HG03060 (cell line): ENCODE measurements around the gene FERMT1.
A peak's percentile ranks its signal among the peaks of the same experiment; 100 is the strongest.

ENCODE experiments used
- ATAC-seq: cut with Tn5 transposase; IDR thresholded peaks from one replicate; pipeline ENCODE4 v1.9.1; 2021; ENCODE audit warnings: low read depth, moderate number of reproducible peaks; ENCODE audit not compliant: unreplicated experiment

The FERMT1 gene, protein sequence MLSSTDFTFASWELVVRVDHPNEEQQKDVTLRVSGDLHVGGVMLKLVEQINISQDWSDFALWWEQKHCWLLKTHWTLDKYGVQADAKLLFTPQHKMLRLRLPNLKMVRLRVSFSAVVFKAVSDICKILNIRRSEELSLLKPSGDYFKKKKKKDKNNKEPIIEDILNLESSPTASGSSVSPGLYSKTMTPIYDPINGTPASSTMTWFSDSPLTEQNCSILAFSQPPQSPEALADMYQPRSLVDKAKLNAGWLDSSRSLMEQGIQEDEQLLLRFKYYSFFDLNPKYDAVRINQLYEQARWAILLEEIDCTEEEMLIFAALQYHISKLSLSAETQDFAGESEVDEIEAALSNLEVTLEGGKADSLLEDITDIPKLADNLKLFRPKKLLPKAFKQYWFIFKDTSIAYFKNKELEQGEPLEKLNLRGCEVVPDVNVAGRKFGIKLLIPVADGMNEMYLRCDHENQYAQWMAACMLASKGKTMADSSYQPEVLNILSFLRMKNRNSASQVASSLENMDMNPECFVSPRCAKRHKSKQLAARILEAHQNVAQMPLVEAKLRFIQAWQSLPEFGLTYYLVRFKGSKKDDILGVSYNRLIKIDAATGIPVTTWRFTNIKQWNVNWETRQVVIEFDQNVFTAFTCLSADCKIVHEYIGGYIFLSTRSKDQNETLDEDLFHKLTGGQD

DNA sequence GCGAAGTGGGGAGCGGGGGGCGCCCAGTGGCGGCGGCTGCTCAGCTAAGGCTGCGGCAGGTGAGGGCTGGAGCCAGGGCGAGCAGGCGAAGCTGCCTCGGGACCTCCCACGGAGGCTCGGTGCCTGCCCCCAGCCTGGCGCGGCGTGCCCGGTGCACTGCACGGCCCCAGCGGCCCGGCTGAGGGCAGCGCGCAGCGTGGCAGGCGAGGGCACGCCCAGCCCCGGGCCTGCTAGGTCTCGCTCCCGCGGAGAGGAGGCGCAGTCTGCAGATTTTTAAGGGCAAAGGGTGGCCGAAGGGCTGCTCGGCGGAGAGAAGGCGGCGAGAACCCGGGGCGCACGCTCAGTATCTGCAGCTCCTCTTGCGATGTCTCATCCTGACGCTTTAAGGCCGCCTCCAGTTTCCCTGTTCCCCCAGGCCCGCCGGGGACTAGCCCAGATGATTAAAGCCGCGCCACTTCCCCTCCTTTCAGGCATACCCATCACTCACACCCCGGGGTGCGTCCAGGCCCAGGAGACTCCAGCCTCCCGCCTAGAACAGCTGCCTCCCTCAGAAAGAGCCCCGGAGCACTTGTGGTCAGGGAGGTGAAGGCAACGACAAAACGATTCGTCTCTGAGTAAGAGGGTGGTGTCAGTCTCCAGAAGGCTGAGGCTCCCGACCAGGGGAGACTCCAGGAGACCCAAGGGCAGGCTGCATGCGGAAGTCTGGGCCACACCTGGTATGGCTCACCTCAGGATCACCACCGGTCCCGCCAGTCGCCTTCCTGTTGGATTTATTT lies at the start of gene FERMT1:
Gene FERMT1, minus strand, starts transcription at position 158 of the 776 bp plus-strand sequence. CDS start 3,476 bp downstream, outside the sequence.
- ATAC-seq: no peak

DNA sequence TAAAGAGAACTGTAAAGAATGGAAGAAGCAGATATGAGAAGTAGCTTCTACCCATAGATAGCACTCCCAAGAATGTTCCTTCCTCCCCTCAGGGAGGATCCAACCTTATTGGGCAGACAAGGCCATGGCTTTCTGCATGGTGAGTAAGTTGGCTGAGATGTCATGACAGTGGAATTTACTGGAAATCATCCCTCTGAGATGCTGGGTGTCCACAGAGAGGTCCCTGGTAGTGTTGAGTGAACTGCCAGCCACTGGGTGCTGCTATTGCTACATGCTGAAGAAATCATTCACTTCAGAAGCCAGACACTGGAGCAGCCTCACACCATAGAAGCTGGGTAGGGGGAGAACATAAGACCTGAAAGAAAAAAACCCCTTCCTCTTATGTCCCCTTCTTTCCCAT lies 46.4 kb upstream of the FERMT1 start:
- ATAC-seq: no peak

DNA sequence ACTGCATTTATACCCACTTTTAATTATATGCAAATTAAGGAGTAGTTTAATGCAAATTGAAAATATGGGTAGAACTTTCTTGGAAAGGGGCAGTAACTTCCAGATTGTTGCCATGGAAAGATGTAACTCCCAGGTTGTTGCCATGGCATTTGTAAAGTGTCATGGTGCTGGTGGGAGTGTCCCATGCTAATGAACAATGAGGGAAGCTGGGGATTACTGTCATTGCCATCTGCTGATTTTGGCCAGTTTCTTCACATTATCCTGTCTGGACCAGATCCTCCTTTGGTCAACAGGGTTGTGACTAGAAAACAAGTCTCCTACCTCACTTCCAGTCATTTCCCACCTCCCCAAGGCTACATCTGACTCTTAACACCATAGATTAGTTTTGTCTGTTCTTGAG lies 45.4 kb upstream of the FERMT1 start:
- no peak for ATAC-seq

DNA sequence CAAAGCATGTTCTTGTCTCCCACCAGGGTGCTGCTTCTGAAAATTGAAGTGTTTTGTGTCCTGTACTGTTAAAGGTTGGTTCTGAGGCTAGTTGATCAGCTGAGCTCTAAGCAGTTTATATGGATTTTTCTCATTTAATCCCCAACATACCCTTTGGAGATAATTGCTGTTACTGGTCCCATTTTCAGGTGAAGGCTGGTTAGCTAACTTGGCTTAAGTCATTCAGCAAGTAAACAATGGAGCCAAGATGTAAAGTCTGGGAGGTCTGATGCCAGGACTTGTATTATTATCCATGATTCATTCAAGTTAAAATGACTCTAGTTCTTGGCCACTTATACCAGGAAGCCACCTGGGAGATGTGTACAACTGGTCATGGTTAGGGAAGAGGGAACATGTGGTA lies 42.5 kb upstream of the FERMT1 start:
- no peak for ATAC-seq

DNA sequence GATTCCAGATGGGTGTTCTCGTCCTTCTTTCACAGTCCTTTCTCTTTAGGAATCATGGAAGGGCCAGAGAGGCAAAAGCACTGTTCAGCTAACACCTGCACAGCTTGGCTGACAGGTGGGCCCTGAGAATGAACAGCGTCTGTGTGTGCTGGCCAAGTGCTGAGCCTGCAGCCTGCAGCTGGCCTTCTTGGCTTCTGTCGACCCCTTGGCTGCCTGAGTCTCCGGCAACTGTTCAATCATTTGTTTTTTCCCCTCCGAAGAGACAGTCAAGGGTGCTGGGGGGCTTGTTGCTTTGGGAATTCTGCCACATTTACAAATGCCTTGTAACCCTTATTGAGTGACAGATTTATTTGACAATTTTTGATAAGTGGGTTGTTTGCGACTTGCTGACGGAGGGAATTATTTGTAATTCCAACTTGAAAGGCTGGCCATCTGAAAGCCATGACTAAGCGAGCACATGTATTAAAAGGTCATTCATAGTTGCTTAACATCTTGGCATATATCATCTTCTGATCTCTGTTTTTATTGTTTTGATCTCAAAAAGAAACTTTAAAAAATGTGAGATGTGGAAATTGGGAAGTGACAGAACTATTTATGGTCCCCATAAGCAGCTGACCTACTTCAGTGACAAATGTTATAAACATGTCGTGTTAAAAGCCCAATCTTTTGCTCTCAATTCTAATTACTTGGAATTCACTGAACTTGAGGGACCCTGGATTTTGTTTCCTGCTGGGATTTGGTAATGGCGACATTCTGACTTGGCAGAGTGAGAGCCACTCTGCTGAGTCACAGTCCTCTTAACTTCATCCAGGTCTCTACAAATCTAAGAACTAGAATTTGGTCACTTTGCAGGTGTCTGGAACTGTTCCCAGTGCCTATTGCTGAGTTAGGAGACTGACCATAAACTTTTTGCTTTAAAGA lies 41.9 kb upstream of the FERMT1 start:
- ATAC-seq: no peak

DNA sequence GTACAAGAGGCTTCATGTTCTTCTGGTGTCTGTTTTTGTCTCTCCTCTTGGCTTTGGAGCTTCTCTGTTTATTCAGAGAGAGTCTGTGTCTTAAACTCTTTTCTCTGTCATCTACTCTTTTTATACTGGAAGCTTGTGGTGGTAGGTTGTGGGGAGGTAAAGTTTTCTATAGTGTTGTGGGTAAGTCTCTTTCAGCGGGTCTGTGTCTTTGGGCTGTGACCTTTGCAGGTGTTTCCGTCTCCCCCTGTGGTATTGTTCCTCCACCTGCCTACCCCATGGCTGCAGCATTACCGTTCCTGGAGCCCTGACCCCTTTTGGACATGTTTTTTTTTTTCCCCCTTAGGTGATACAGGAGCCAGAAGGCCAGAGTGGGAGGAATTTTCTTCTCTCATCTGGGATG lies 37.9 kb upstream of the FERMT1 start:
- no peak for ATAC-seq

DNA sequence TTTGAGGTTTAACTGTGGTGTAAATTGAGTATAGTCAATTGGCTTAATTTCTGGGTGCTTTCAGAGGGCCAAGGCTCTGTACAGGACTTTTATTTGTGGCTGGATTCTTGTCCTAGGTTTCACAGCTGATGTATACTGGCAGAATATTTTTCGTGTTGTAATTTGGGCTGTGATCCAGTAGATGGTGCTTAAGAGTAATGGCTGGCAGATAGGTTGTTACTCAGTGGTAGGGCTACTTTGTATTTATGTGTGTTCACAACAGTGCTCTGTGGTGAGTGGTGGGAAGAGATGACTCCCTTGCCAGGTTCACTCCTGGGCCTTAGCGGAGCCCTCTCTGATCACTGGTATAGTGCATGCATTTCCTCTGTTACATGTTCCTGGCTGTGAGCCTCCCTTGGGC lies 34.5 kb upstream of the FERMT1 start:
- ATAC-seq: no peak

DNA sequence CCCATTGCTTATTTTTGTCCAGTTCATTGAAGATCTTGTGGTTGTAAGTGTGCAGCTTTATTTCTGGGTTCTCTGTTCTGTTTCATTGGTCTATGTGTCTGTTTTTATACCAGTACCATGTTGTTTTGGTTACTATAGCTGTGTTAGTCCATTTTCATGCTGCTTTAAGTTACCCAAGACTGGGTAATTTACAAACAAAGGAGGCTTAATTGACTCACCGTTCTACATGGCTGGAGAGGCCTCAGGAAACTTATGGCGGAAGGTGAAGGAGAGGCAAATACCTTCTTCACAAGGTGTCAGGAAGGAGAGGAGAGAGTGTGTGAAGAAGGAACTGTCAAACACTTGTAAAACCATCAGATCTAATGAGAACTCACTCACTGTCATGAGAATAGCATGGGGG lies 29.9 kb upstream of the FERMT1 start:
- no peak for ATAC-seq

DNA sequence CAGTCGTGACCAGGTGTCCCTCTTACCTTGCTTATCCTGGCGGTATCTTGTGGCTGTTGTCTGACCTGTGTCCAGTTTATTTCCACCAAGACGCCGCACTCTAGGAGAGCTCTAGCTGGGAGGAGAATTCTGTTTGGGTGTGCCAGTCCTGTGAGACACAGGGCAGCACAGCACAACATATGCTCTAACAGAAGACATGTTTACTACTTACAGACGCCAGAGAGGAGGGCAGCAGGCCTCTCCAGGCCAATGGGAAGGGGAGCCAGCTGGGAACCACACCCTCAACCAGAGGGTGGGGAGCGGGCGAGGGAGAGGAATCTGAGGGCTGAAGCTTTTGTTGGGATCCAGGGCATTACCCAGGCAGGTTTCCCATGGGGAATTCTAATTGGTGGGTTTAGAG lies 25.2 kb upstream of the FERMT1 start:
- no peak for ATAC-seq

DNA sequence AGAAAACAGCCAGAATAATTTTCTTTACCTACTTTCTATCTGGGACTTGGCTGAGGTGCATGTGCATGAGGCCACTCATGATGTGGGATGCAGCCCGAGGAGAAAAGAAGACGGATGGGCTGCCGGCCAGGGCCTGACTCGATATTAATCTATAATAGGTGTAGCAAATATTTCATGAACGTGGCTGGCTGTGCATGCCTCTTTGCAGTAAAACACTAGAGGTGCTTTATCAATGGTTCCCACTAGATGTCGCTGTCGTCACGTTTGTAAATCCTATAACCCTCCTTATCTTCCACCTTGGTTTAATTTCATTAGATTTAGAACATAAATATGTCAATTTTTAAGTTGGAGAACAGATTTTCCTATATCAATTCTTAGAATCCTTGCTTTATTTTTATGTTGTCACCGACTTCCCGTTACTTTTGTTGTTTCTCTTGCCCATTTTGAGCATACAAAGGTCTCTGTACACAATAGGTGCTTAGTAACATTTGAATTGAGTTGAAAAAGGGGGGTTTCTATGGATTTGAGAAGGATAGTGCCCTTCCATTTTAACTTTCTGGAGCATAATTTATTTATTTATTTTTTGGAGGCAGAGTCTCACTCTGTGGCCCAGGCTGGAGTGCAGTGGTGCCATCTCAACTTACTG lies 19.6 kb upstream of the FERMT1 start:
- peak; percentile 73 for ATAC-seq

DNA sequence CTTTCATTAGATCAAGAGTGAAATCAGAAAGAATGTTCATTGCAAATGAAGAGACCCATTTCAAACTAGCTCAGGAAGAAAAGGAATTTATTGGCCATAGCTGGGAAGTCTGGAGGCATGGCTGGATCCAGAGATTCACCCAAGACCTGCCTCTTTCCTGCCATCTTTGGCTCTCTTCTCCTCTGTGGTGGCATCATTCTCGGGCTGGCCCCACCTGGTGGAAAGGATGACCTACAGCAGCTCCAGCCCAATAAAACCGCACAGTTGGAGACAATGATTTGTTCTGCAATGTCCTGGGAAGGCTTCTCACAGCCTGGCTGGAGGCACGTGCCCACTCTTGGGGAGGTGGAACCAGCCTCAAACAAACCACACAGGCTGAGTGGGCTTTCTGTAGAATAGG lies 18.1 kb upstream of the FERMT1 start:
- ATAC-seq: no peak

DNA sequence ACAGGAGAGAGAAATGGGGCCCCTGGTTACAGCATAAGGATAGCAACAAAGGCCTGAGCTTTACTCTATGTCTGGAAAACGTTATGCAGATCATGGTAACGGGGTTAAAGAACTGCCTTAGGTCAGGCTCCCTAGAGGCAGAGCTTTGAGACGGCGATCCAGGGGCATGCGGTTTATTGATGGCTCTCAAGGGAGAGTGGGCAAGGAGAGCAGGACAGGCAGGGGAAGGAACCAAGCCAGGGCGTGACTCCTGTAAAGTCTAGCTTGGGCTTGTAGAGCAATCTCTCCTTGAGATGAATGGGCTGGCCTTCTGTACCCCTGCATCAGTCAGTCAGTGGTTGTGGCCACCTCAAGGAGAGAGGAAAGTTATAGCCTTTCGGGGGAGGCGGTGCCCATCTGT lies 12.5 kb upstream of the FERMT1 start:
- ATAC-seq: no peak

DNA sequence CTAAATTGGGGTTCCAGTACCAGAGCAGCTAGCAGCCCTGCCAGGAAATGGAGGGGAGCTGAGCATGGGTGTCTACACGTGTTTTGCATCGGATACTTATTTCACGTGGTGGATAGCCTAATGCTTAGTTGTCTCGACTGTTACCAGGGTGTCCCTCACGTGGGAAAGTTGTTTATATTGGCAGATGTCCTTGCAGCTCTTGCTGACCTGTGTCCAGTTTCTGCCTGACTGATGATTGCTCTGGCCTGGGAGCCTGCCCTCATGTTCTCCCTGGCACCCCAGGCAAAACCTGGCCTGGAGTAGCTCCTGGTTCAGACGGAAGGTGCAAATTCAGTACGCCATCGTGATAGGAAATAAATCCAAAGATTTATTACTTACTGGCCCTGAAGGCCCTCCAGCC lies 11.8 kb upstream of the FERMT1 start:
- ATAC-seq: no peak

DNA sequence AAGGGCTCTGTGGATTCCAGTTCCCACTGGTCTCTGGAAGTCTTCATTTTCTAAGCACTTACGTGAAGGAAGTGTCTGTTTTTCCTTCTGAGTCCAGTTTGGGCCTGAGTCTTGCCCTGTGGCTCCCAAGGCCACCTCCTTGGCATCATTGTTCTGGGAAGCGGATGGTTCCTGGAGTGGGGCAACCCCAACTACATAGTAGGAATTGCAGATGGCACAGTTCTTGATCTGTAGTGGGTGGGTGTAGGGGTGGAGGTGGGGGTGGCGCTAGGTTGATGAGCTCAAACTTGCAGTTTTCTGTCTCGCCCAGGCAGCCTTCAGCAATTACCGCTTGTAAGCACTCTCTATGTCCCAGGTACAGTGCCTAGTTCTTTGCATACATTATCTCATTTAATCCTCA lies 7.2 kb upstream of the FERMT1 start:
- no peak for ATAC-seq

DNA sequence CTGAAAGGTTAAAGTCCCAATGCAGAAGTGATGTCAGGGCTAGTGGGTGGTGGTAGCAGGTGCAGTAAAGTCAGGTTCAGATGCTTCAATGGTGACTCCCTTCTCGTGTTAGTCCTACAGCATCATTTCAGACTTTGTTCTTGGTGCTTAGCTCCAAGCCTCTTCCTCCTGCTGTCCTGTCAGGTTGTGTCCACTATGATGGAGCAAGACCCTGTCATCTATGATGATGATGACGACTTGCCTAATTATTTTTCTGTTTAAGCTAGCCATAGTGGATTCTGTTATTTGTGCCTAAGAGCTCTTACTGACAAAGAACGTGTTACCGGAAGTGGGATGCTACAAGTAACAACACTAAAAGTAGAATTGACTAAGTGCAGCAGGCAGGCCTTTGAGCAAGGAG lies 5.0 kb upstream of the FERMT1 start:
- ATAC-seq: no peak

DNA sequence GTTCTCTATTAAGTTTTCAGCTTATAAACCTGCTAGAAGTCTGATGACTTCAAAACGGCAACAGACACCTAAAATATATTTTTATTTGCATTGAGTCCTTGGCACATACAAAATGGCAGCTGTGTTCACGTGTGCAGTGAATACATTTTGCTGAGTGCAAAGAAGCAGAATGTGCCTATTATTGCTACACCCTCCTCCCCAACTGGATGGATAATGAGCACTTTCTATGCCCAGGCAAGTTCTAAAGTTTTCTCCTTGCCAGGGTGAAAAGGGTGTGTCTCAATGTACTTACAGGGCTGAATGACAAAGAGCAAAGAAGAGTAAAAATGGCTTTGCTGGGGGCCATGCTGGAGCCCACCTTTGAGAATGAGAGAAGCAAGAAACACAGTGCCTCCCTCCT lies 4.0 kb upstream of the FERMT1 start:
- no peak for ATAC-seq

DNA sequence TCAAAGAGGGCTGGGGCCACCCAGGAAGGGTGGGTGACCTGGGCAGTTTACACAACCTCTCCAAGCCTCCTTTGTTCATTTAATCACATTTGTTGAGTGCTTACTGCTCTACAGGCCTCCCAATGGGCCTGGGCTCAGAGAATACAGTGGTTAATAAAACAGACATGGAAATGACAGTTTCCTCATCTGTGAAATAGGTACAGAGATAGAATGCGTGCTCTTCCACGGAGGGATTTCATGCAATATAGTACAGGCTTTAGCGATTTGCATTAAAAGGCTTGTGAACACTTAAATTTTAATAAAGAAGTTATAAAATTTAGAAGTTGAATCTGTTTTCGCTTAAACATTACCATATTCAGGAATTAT lies 802 bp upstream of the FERMT1 start:
- ATAC-seq: no peak

DNA sequence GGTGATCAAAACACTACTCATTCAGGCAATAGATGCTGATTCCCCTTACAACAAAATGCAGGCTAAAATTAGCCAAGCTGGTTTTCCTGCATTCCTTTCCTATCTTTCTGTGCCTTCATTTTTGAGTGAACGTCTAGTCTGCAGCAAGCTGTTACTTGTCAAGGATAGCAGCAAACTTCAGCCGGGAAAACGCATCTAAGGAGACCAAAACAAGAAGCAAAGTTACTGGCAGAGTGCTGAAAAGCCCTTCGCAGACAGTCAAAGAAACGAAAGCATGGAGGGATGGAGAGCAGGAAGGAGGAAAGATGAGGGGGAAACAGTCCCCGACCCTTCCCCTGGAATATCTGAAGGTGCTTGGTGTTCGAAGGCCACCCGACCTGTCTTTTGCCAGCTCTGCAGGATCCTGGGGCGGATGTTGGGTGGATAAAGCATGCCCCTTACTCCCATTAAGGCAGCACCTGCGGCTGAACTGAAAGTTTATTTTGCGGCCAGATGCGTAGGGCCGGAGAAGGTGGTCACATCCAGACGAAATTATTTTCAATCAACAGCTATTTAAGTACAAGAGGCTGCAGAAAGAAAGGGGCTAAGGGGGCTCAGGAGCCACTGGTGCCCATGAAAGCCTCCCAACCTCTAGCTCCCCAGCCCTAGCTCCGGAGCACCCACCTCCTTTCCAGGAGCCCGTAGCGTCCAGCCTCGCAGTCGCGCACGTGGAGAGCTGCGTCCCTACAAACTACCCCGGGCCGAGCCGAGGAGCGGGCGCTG lies 538 bp downstream of the FERMT1 start:
- no peak for ATAC-seq

DNA sequence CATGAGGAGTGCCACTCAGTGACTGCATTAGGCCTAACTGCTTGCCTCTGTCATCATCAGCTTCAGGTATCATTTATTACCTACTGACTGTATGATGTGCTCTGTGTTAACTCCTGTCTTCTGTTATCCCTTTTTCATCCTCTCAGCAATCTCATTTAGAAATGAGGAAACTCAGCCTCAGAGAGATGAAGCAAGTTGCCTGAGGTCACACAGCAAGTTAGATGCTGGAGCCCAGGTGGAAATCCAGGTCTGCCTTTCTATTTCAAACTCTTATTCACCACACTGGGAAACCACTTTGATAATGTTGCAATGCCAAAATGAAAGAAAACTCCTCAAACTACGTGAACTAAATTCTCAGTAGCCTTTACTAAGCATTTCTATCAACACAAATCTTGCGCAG lies 1.3 kb downstream of the FERMT1 start:
- ATAC-seq: no peak
